GM18499 (cell line): Measurements from ENCODE around the gene EFCAB8.
"Not testable (repeated sequence)": the region's sequence is repeated elsewhere in the genome, so short reads cannot be mapped to it uniquely, and the experiment has no call there.

Experiments used
- ATAC-seq: cut with Tn5 transposase; IDR thresholded peaks from one replicate; pipeline ENCODE4 v1.9.1; 2021; ENCODE audit warnings: moderate number of reproducible peaks; ENCODE audit not compliant: insufficient read depth, unreplicated experiment

EFCAB8 gene

DNA sequence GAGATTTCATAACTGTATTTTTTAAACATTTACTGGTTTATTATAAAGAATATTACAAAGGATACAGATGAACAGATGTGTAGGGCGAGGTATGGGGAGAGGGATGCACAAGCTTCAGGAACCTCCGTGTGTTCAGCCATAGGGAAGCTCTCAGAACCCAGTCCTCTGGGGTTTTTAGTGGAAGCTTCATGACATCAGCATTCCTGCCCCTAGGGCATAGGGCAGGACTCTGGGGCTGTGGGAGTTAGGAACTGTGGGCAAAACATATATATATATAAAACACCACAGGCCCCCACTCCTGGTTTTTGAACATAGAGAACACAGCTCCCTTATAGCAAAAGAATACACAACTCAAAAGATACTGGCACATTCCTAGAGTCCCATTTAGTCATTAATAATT is 21.9 kb downstream of the EFCAB8 start:
- ATAC-seq = no peak

DNA sequence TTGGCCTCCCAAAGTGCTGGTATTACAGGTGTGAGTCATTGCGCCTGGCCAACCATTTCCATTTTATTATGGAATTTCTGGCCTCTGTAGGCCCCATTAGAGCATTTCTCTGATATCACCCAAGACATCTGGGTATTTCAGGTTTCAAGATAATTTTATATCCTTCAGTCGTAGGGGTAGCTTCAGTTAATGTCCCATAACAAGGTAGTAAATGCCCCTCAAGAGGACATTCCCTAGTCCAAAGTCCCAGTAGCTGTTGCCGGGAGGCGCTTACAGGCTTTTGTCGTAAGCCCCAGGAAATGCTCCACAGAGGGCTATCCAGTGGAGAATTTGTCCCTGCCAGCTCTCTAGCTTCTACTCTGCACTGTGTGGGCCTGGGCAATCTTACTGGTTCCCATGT is 24.4 kb downstream of the EFCAB8 start:
- no peak for ATAC-seq

- no peak for ATAC-seq
These were observed 26.5 kb downstream of the EFCAB8 start for GRCh38 chr20:32885185-32885584.

GRCh38 chr20:32885952-32886351 is 27.2 kb downstream of the EFCAB8 start:
- no peak for ATAC-seq

- no peak for ATAC-seq
These were observed 27.9 kb downstream of the EFCAB8 start for GRCh38 chr20:32886652-32887051.

DNA sequence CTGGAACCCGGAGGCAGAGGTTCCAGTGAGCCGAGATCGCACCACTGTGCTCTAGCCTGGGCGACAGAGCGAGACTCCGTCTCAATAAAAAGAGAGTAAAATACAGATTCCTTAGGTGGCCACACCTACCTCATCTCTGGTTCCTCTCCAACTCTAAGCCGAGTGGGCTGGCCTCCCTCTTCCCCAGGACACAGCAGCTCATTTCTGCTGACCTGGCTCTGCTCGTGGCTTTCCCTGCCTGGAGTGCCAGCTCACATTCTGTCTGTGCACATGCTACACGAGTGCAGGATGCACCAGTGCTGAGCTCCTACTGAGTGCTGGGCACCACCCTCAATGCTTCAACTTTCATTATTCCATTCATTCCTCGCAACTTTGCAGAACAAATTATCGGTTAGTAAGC is 28.8 kb downstream of the EFCAB8 start:
- ATAC-seq = no peak

DNA sequence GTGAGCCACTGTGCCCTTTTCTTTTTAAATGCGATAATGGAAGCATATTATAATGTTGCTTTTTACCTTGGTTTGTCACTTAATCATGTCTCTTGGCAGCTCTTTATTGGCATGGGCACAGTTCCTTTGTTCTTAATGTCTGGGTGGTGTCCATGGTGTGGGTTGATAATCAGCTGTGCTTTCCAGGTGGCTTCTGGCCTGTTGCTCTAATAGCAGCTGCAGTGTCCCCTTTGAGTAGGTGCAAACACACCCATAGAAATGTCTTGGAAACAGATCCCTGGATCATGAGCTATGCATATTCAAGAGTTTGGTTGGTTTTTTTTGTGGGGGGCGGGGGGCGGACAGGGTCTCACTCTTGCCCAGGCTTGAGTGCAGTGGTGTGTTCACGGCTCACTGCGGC is 29.9 kb downstream of the EFCAB8 start:
- no peak for ATAC-seq

DNA sequence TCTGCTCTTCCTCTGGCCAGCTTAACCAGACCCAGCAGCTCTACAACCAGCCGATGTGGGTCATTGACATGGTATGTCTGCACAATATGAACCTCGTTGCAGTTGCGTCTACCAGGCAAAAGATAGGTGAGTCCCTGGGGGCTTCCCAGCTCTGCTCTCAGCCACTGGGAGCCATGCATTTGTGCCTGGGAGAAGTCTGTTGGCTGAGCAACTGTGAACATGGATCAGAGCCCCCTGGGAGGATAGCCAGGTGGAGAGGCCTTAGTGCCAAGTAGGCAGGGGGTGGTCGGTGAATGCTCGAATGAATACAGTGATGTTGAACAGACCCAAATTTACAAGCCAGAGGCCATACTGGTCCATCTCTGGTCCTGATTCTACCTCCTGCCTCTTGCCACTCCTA is 30.6 kb downstream of the EFCAB8 start:
- no peak for ATAC-seq

DNA sequence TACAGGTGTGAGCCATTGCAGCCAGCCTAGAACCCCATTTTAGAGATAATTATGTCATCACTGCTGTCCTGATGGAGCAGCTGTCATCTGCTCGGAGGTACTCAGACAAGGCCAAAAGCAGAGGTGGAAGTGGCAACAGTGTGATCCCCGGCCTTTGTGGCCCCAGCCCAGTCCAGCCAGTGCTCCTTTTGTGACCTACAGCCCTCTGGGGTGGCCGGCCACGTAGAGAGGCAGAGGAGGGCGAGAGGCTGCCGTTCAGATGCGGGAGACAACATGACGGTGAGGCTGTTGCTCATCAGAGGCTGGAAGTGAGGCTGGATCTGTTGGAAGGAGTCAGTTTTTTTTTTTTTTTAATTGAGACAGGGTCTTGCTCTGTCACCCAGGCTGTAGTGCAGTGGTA is 32.8 kb downstream of the EFCAB8 start:
- no peak for ATAC-seq

DNA sequence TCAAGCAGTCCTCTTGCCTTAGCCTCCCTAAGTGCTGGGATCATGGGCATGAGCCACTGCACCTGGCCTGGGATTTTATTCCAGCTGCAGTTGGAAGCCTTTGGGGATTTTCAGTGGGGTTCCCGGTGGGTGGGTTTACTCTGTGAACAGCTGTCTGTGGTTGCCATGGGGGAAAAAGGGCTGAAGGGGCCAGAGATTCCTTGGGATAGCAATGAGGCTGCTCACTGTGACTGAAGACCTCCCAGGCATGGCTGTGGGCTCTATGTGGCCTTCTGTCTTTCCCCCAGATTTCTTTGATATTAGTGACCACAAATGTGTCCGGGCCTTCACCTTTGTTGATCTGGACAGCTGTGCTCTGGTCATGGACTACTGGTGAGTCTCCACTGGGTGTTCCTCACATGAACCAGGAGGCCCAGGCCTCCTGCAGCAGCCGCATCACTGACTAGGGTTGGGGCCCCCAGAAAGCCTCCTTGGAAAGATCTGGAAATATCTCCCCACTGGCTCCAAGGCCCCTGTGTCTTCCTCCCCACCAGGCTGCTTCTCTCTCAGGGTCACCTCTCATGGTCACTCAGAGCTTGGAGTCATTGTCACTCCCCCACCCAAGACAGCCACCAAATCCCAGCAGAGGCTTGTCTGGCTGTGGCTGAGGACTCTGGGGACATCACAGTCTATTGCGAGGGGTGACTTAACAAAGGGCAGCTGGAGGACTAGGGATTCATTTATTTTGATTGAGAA is 33.4 kb downstream of the EFCAB8 start:
- no peak for ATAC-seq

DNA sequence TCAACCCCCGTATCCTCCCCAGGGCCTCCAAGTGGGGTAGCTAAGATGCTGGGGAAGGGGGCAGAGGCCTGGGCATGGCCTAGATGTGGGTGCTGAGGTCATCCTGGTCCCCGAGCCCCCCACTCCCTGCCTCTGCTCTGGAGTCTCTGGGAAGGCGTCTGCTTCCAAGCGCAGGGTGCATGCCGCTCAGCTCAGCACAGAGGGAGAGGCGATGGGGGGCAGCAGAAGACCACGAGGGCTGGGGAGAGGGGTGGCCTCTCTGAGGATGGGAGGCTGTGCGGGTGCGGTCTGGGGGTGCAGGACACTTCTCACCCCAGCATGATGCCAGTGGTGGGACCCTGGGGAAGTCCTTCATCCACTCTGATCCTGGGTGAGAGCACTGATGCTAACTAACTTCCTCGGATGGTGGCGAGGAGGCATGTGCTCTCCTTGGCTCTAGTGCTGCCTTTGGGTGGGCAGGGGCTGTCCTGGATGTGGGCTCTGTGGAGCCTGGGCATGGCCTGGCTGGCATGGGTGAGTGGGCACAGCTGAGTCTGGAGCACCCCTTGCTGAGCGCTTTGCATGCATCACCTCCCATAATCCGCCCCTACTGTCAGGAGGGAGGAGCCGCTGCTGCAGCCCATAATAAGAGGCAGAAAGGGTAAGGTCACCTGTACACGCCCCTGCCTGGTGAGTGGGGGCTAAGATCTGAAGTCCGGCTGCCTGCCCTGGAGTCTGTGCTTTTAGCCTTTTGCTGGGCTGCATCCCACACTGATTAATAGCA is 34.7 kb downstream of the EFCAB8 start:
- ATAC-seq = no peak

DNA sequence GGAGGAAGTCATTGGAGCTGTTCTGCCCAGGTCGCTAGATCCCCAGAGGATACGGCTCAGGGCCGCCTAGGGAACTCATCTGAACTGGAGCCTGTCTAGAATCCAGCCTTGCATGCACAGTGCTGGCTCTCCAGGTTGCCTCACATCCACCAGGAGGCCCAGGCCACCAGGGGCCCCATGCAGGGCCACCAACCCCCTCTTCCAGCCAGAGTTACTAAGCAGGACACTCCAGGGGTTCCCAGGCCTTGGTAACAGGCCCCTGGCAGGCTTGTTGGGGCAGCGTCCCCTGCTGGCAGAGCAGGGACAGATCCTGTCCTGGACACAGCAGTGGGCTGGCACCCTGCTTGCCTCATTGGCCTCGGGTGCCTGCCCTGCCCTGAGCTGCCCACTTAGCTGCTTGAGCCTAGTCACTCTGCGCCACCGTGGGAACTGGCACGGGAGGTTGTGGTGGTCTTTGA is 35.3 kb downstream of the EFCAB8 start:
- no peak for ATAC-seq

GRCh38 chr20:32894711-32895355 is 36.1 kb downstream of the EFCAB8 start:
- ATAC-seq = no peak

GRCh38 chr20:32896521-32897280 is 38.0 kb downstream of the EFCAB8 start:
- ATAC-seq = no peak

- no peak for ATAC-seq
These were observed 40.0 kb downstream of the EFCAB8 start for GRCh38 chr20:32898729-32899128.

DNA sequence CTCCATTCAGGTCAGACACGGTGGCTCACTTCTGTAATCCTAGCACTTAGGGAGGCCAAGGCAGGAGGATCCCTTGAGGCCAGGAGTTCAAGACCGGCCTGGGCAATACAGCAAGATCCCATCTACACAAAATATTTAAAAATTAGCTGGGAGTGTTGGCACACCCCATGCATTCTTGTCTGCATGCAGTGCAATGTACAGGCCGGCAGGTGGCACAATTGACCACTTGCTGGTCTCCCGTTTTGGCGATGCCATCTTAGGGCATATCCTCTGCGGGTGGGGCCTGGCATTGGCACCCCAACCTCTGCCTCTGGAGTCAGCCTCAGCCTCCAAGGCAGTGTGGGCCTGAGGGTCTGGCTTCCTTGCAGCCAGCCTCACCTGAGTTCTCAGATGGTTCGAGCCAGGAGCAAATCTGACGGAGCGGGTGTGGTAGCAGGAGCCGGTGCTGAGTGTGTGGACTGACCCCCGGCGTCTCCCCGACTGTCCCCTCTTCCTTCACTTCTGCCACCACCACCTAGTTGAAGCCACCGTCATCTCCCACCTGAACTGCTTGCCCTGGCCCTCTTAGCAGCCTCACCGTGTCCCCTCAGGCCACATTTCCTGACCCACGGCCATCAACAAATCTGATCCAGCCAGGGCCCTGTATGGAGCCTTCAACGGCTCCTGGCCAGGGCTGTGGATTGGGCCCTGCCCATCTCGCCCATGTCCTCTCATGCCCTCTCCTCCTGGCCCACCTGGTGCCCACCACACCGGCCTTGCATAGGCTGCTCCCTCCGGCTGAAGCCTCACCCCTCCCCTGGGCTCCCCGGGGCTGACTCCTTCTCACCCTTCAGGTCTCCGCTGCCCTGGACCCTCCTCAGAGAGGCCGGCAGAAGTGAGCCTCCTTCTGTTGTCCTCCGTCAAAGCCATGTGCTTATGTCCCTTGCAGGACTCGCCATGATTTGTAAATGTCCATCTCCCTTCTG is 44.0 kb downstream of the EFCAB8 start:
- ATAC-seq = no peak

DNA sequence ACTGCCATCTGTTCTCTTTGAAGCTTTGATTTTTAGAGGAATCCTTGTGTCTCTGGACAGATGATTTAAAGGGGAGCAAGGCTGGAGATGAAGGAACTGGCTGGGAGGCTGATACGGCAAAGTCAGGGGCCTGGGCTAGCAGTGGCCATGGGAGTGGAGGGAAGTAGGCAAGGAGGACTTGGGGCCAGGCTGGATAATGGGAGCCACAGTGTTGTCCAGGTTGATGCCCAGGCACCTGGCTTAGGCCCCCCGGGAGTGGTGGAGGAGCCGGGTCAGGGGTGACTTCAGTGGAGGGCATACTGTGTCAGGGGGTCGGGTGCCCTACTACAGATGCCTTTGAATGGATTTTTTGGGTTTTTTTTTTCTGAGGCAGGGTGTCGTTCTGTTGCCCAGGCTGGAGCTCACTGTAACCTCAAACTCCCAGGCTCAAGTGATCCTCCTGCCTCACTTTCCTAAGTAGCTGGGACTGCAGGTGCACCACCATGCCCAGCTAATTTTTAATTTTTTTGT is 45.0 kb downstream of the EFCAB8 start:
- no peak for ATAC-seq

DNA sequence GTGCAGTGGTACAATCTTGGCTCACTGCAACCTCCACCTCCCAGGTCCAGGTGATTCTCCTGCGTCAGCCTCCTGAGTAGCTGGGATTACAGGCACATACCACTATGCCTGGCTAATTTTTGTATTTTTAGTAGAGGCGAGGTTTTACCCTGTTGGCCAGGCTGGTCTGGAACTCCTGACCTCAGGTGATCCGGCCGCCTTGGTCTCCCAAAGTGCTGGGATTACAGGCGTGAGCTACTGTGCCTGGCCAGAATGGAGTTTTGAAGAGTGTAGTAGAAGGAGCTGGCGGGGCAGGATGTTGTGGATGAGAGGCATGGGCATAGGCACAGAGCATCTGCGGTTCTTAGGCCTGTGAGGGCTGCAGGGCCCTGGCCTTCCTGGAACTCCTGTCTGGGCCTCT is 46.0 kb downstream of the EFCAB8 start:
- not testable (repeated sequence) for ATAC-seq

- no peak for ATAC-seq
These were observed 47.5 kb downstream of the EFCAB8 start for GRCh38 chr20:32906200-32906599.
